Endothelial cell (in vitro differentiated cells): ENCODE measurements around the gene KRTAP5-1. TPM values are rescaled to one million over a fixed set of nuclear protein-coding genes. Genes with fewer than 3 reads are reported as not detected.
A peak's percentile ranks its signal among the peaks of the same experiment; 100 is the strongest.

ENCODE experiments used
- DNase-seq: peaks from one replicate; pipeline ENCODE4 v3.0.0; 2021; ENCODE audit warnings: low spot score
- H3K27ac Mint-ChIP-seq: one replicate; pipeline ENCODE4 v1.8.0; 2021; ENCODE audit warnings: mixed read lengths, inconsistent platforms; ENCODE audit not compliant: unreplicated experiment
- H3K27me3 Mint-ChIP-seq: one replicate; pipeline ENCODE4 v1.8.0; 2021; ENCODE audit warnings: mild to moderate bottlenecking, moderate library complexity, mixed read lengths, inconsistent platforms; ENCODE audit not compliant: unreplicated experiment
- H3K36me3 Mint-ChIP-seq: one replicate; pipeline ENCODE4 v1.8.0; 2021; ENCODE audit warnings: mild to moderate bottlenecking, low read depth, mixed read lengths, inconsistent platforms; ENCODE audit not compliant: unreplicated experiment
- H3K4me1 Mint-ChIP-seq: one replicate; pipeline ENCODE4 v1.8.0; 2021; ENCODE audit warnings: mild to moderate bottlenecking, mixed read lengths, inconsistent platforms; ENCODE audit not compliant: unreplicated experiment
- H3K4me3 Mint-ChIP-seq: one replicate; pipeline ENCODE4 v1.8.0; 2021; ENCODE audit warnings: mild to moderate bottlenecking, mixed read lengths, inconsistent platforms; ENCODE audit not compliant: unreplicated experiment
- H3K9me3 Mint-ChIP-seq: one replicate; pipeline ENCODE4 v1.8.0; 2021; ENCODE audit warnings: mixed read lengths, inconsistent platforms; ENCODE audit not compliant: unreplicated experiment
- total RNA-seq: library from RNA; stranded (reverse); fragmentation: NEBNext Ultra II Directional; extraction: Animal tissue kit (Norgen Biotek cat#: 25700); gene quantifications from one replicate; pipeline ENCODE4 v1.2.1, GENCODE V29; 2021; ENCODE audit not compliant: unreplicated experiment
- TF ChIP-seq, protein P1 (sequence below): fragments of 200-600 bp; sonication (generic); IDR thresholded peaks from one replicate; pipeline ENCODE4 v1.5.0; 2021; ENCODE audit warnings: antibody characterized with exemption; ENCODE audit not compliant: unreplicated experiment

Gene KRTAP5-1
- total RNA-seq, 1 donor from 2014 or later: not detected

DNA sequence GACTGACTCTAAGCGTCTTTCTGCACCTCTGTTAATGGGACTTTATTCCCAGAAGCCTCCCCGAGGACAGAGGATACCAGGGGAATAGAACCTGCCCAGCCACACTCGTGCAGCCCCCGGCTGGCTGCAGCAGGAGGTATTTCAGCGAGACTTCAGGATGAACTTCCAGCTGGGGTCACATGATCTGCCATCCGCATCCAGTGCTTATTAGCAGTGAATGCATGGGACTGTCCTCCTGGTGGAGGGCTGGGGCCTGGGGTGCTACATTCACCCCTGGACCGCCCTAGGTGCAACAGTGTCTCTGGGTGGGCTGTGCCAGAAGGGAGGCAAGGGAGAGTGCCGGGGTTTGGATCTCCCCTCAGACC lies 14.6 kb downstream of the KRTAP5-1 start:
- no peaks in the 10 kb centered on the region for H3K9me3 Mint-ChIP-seq
- H3K4me3 Mint-ChIP-seq: peak overlapping the region; percentile 42
- DNase-seq: no peak
- H3K27me3 Mint-ChIP-seq: peaks cover 15% of the 10 kb centered on the region
- H3K4me1 Mint-ChIP-seq: peaks cover 3% of the 10 kb centered on the region
- no peaks in the 10 kb centered on the region for H3K36me3 Mint-ChIP-seq
- no peak overlapping the region for H3K27ac Mint-ChIP-seq
- TF ChIP-seq, protein P1, sequence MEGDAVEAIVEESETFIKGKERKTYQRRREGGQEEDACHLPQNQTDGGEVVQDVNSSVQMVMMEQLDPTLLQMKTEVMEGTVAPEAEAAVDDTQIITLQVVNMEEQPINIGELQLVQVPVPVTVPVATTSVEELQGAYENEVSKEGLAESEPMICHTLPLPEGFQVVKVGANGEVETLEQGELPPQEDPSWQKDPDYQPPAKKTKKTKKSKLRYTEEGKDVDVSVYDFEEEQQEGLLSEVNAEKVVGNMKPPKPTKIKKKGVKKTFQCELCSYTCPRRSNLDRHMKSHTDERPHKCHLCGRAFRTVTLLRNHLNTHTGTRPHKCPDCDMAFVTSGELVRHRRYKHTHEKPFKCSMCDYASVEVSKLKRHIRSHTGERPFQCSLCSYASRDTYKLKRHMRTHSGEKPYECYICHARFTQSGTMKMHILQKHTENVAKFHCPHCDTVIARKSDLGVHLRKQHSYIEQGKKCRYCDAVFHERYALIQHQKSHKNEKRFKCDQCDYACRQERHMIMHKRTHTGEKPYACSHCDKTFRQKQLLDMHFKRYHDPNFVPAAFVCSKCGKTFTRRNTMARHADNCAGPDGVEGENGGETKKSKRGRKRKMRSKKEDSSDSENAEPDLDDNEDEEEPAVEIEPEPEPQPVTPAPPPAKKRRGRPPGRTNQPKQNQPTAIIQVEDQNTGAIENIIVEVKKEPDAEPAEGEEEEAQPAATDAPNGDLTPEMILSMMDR: no peak

DNA sequence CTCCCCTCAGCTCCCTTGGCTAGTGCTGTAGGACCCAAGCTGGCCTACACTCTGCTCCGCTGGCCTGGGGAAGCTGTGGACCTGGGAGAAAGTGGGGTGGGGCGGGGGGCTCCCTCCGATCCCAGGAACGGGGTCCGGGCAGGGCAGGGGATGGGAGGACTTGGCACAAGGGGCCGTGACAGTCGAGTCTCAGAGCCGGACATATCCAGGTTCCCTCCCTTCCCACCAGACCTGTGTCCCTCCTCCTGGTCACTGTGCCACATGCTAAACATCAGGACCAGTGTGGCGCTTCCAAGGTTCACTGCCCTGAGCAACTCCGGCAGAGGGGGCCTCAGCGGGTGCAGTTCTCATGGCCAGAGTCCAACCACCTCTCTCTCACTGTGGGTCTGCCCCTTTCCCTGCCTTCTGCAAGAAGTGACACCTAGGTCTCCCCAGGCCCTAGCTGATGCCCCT lies 15.1 kb downstream of the KRTAP5-1 start:
- TF ChIP-seq, protein P1: no peak
- DNase-seq: peak; percentile 6
- no peaks in the 10 kb centered on the region for H3K9me3 Mint-ChIP-seq
- H3K27me3 Mint-ChIP-seq: peaks cover 15% of the 10 kb centered on the region
- no peak overlapping the region for H3K4me3 Mint-ChIP-seq
- H3K27ac Mint-ChIP-seq: no peak overlapping the region
- peaks cover 2% of the 10 kb centered on the region for H3K4me1 Mint-ChIP-seq
- H3K36me3 Mint-ChIP-seq: no peaks in the 10 kb centered on the region

DNA sequence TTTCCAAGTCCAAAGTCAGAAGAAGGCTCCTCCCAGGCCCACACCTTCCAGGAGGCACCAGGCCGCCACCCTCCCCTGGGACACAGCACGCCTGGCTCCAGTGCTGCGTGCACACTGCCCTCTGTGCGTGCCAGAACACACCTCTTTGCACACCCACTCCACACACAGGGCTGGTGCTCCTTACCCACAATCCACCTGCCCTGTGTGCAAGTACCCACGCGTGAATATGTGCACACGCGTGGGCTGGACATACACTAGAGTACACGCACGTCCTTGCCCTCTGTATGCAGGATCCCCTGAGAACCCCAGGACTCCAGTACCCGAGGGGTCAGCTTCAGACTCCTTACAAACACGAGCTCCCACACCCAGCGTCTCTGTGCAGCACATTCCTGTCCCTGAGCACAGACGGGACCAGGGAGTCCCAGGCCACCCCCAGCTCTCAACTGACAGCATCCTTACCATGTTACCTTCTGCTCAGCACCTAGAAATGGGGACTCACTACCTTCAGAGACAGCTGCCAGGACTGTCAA lies 15.8 kb downstream of the KRTAP5-1 start:
- Mint-ChIP-seq H3K36me3 (no peaks in the 10 kb centered on the region), H3K27ac (no peak overlapping the region), H3K4me1 (no peaks in the 10 kb centered on the region), H3K27me3 (peaks cover 15% of the 10 kb centered on the region), H3K9me3 (no peaks in the 10 kb centered on the region), H3K4me3 (no peak overlapping the region)
- TF ChIP-seq, protein P1: no peak
- no peak for DNase-seq

DNA sequence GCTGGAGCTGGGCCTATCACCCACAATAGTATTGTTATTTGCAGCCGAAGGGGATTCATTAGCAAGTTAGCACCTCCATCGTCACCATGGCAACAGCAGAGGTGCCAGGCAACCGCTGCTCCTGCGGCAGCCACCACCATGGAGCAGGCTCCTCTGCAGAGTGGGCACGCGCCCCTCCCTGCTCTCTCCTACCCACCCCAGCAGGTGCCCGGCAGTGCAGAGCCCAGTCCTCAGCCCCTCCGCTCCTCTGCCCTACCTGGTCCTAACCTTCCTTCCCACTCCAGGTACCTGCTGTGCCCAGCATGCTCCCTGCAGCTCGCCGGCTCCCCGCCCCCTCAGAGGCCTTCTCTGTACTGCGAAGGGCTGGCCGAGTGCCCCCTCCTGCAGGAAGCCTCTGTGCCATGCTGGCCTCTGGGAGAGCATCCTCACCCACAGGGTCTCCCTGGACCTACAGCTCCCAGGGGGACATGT lies 16.6 kb downstream of the KRTAP5-1 start:
- Mint-ChIP-seq H3K9me3 (no peaks in the 10 kb centered on the region), H3K27me3 (peaks cover 15% of the 10 kb centered on the region), H3K4me3 (no peak overlapping the region), H3K27ac (no peak overlapping the region), H3K4me1 (no peaks in the 10 kb centered on the region), H3K36me3 (no peaks in the 10 kb centered on the region)
- DNase-seq: peak; percentile 14
- TF ChIP-seq, protein P1: no peak

DNA sequence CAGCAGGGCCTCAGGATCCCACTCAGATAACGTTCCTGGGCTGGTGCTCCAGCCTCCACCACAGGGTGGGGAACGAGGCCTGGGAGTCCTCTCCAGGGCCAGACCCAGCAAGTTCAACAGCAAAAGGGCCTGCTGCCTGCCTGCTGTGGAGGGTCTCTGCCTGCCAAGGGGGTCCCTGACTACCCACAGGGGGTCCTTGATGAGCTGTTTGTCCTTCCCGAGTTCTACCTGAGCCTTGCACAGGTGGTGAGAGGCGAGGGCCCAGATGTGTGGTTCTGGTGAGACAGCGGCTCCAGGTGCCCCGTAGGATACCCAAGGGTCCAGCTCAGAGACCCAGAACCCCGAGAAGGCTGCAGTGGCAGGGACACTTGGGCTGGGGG lies 17.4 kb downstream of the KRTAP5-1 start:
- H3K36me3 Mint-ChIP-seq: no peaks in the 10 kb centered on the region
- TF ChIP-seq, protein P1: no peak
- H3K27ac Mint-ChIP-seq: no peak overlapping the region
- H3K4me3 Mint-ChIP-seq: no peak overlapping the region
- DNase-seq: no peak
- no peaks in the 10 kb centered on the region for H3K9me3 Mint-ChIP-seq
- H3K4me1 Mint-ChIP-seq: no peaks in the 10 kb centered on the region
- peaks cover 17% of the 10 kb centered on the region for H3K27me3 Mint-ChIP-seq
